ENCODE data around the gene CDSN.

CDSN gene

GRCh38 chr6:31152781-31153180 lies 32.5 kb upstream of the CDSN start:
- no peak for TF ChIP-seq CTCF (conservative IDR thresholded peaks at IDR 0.05)
- no peak for TF ChIP-seq ZFX (IDR thresholded peaks at IDR 0.05)
- no peak overlapping the region for H3K27ac ChIP-seq

GRCh38 chr6:31149827-31150447 lies 29.7 kb upstream of the CDSN start:
- TF ChIP-seq ZFX (IDR thresholded peaks at IDR 0.05) (no peak), CTCF (conservative IDR thresholded peaks at IDR 0.05) (no peak)

GRCh38 chr6:31145386-31145785 lies 25.1 kb upstream of the CDSN start:
- TF ChIP-seq CTCF (conservative IDR thresholded peaks at IDR 0.05) = no peak
- H3K27ac ChIP-seq = peak overlapping the region; percentile 31; the same call in 1 of the 2 replicates

More at GRCh38 chr6:31149827-31150447, 29.7 kb upstream of the CDSN start:
- peak overlapping the region; percentile 13; the same call in 1 of the 2 replicates for H3K27ac ChIP-seq

GRCh38 chr6:31144970-31145340 lies 24.7 kb upstream of the CDSN start:
- TF ChIP-seq ZFX (IDR thresholded peaks at IDR 0.05) = no peak
- TF ChIP-seq CTCF (conservative IDR thresholded peaks at IDR 0.05) = no peak
- H3K27ac ChIP-seq = peak overlapping the region; percentile 31

GRCh38 chr6:31144296-31144969 lies 24.2 kb upstream of the CDSN start:
- TF ChIP-seq ZFX (IDR thresholded peaks at IDR 0.05) = no peak
- TF ChIP-seq CTCF (conservative IDR thresholded peaks at IDR 0.05) = no peak
- peak overlapping the region; percentile 31 for H3K27ac ChIP-seq

GRCh38 chr6:31143148-31143547 lies 22.9 kb upstream of the CDSN start:
- no peak for TF ChIP-seq CTCF (conservative IDR thresholded peaks at IDR 0.05)
- no peak for TF ChIP-seq ZFX (IDR thresholded peaks at IDR 0.05)
- no peak overlapping the region for H3K27ac ChIP-seq

GRCh38 chr6:31142361-31142761 lies 22.1 kb upstream of the CDSN start:
- no peak overlapping the region for H3K27ac ChIP-seq
- TF ChIP-seq ZFX (IDR thresholded peaks at IDR 0.05) (no peak), CTCF (conservative IDR thresholded peaks at IDR 0.05) (no peak)
